GM21515 (cell line): Measurements from ENCODE around the gene DCAF17.

ENCODE experiments used
- ATAC-seq: cut with Tn5 transposase; IDR thresholded peaks from one replicate; pipeline ENCODE4 v1.9.1; 2021; ENCODE audit not compliant: unreplicated experiment

DCAF17 gene

GRCh38 chr2:171434013-171434989 lies at the start of gene DCAF17:
DCAF17 (plus strand) TSS chr2:171434226; CDS start chr2:171434578, 352 bp downstream.
- peak; percentile 91 for ATAC-seq

GRCh38 chr2:171386627-171387026 lies 47.4 kb upstream of the DCAF17 start:
- no peak for ATAC-seq

- ATAC-seq = no peak
Measured at GRCh38 chr2:171387052-171387451, 47.0 kb upstream of the DCAF17 start.

GRCh38 chr2:171389325-171389724 lies 44.7 kb upstream of the DCAF17 start:
- ATAC-seq = no peak

GRCh38 chr2:171389780-171390179 lies 44.2 kb upstream of the DCAF17 start:
- no peak for ATAC-seq

- ATAC-seq = no peak
Measured at GRCh38 chr2:171390941-171391516, 43.0 kb upstream of the DCAF17 start.

- no peak for ATAC-seq
Measured at GRCh38 chr2:171391532-171391931, 42.5 kb upstream of the DCAF17 start.

- no peak for ATAC-seq
Measured at GRCh38 chr2:171393487-171393886, 40.5 kb upstream of the DCAF17 start.

GRCh38 chr2:171394164-171394740 lies 39.8 kb upstream of the DCAF17 start:
- ATAC-seq = no peak

GRCh38 chr2:171399292-171399691 lies 34.7 kb upstream of the DCAF17 start:
- no peak for ATAC-seq

GRCh38 chr2:171400395-171400794 lies 33.6 kb upstream of the DCAF17 start:
- no peak for ATAC-seq

GRCh38 chr2:171401947-171402346 lies 32.1 kb upstream of the DCAF17 start:
- ATAC-seq = no peak

GRCh38 chr2:171402906-171403580 lies 31.0 kb upstream of the DCAF17 start:
- no peak for ATAC-seq

- no peak for ATAC-seq
Measured at GRCh38 chr2:171404261-171404660, 29.8 kb upstream of the DCAF17 start.

GRCh38 chr2:171404719-171405118 lies 29.3 kb upstream of the DCAF17 start:
- no peak for ATAC-seq

- ATAC-seq = no peak
Measured at GRCh38 chr2:171405546-171405945, 28.5 kb upstream of the DCAF17 start.

- peak; percentile 51 for ATAC-seq
Measured at GRCh38 chr2:171406044-171406443, 28.0 kb upstream of the DCAF17 start.

- no peak for ATAC-seq
Measured at GRCh38 chr2:171407030-171407675, 26.9 kb upstream of the DCAF17 start.

GRCh38 chr2:171407676-171408044 lies 26.4 kb upstream of the DCAF17 start:
- ATAC-seq = no peak

GRCh38 chr2:171409436-171409971 lies 24.5 kb upstream of the DCAF17 start:
- ATAC-seq = no peak

GRCh38 chr2:171410101-171410500 lies 23.9 kb upstream of the DCAF17 start:
- no peak for ATAC-seq
